Nucleus accumbens (tissue), 56 donors: Measurements from ENCODE around the gene STK38L.

Experiments
- DNase-seq, 56 donors: peaks; one replicate each; lab custom pipeline; 2025; lab: John Stamatoyannopoulos, UW

The STK38L gene

GRCh38 chr12:27338473-27338872 is 94.4 kb downstream of the STK38L start:
- no peak for DNase-seq

- no peak for DNase-seq
These were observed 96.9 kb downstream of the STK38L start for GRCh38 chr12:27340971-27341370.

GRCh38 chr12:27342536-27342935 is 98.5 kb downstream of the STK38L start:
- no peak for DNase-seq

- DNase-seq = no peak
These were observed 99.3 kb downstream of the STK38L start for GRCh38 chr12:27343255-27344000.

DNA sequence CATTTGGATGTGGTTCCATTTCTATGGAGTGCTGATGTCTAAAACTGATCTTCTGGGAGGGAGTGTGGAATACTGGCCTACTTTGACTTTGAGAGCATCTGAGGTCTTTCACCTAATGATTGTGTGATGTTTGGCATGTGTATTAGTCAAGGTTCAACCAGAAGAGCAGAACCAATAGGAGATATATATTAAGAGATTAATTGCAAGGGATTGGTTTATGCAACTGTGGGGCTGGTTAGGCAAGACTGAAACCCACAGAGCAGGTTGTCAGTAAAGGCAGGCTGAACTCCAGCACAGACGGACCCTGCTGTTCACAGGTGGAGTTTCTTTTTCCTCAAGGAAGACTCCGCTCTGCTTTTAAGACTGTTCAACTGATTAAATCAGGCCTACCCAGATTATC is 100.2 kb downstream of the STK38L start:
- DNase-seq = no peak

- no peak for DNase-seq
These were observed 100.7 kb downstream of the STK38L start for GRCh38 chr12:27344760-27345159.

DNA sequence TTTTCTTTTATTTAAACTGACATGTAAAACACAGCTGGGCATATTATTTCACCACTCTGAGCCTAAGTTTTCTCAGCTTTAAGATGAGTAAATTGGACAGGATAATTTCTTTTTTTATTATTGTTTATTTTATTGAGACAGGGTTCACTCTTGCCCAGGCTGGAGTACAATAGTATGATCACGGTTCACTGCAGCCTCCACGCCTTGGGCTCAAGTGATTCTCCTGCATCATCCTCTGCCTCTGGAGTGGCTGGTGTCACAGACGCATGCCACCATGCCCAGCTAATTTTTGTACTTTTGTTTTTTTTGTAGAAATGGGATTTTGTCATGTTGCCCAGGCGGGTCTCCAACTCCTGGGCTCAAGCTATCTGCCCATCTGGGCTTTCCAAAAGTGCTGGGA is 101.3 kb downstream of the STK38L start:
- DNase-seq = no peak

GRCh38 chr12:27347779-27348178 is 103.7 kb downstream of the STK38L start:
- no peak for DNase-seq

GRCh38 chr12:27351476-27351875 is 107.4 kb downstream of the STK38L start:
- DNase-seq = no peak

GRCh38 chr12:27355486-27355885 is 111.4 kb downstream of the STK38L start:
- no peak for DNase-seq

DNA sequence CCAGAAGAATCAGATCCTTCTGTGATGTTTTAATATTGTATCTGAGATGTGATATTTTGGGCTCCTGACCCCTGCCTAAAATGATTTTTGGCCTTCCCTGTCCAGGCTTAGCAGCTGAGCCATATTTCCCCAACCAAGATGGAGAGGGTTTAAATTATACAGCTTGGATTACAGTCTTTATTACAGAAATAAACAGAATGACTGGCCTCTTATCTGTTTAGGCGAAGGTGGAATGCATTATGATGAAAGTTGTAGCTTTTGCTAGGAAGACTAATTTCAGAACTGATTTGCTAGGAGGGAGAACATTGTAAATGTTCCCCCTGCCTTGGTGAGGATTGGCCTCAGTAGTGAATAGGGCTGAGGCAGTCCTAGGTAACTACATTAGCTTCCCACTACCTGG is 111.9 kb downstream of the STK38L start:
- no peak for DNase-seq

DNA sequence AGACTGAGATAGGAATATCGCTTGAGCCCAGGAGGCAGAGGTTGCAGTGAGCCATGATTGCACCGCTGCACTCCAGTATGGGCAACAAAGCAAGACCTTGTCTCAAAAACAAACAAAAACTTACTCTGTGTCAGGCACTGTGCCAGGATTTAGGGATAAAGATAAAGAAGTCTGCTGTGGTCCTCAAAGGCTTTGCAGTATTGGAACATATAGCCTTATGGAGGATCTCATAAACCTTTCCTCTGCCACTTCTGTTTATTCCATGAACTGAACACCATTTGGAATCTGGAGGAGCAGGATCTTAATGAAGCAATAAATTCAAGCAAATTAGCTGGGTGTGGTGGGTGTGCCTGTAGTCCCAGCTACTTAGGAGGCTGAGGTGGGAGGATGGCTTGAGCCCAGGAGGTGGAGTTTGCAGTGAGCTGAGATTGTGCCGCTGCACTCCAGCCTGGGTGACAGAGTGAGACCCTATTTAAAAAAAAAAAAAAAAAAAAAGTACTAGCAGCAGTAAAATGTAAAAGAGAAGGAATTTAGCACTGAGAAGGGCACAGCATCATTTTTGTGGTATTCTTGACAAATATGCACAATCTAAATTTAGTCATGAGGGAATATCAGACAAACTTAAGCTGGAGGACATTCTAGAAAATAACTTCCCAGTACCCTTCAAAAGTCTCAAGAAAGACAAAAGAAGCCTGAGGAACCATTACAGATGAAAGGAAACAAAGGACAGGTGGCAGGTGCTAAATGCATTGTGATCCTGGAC is 115.7 kb downstream of the STK38L start:
- no peak for DNase-seq

GRCh38 chr12:27361372-27361771 is 117.3 kb downstream of the STK38L start:
- DNase-seq = no peak

- no peak for DNase-seq
These were observed 122.5 kb downstream of the STK38L start for GRCh38 chr12:27366621-27367020.

DNA sequence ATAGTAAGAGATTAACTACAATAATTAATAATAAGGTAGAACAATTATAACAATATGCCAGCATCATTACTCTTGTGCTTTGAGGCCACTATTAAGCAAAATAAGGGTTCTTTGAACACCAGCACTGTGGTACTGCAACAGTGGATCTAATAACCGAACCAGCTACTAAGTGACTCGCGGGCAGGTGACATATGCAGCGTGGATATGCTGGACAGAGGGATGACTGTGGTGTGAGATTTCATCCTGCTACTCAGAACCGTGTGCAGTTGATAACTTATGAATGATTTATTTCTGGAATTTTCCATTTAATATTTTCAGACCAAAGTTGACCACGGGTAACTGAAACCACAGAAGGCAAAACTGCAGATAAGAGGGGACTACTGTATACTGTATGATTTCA is 123.0 kb downstream of the STK38L start:
- no peak for DNase-seq
